ENCODE results near the gene POLD1. TPM values are rescaled to one million over a fixed set of nuclear protein-coding genes. Genes with fewer than 3 reads are reported as not detected.

POLD1 gene
- total RNA-seq, 4 donors from 2014 or later = 4.1 to 15.6 (median 10.9) TPM

GRCh38 chr19:50377051-50377461 lies 7.1 kb upstream of the POLD1 start:
- no peak for TF ChIP-seq CTCF (IDR thresholded peaks at IDR 0.05; ENCODE audit: low read depth)

GRCh38 chr19:50377517-50377916 lies 6.6 kb upstream of the POLD1 start:
- no peak for TF ChIP-seq CTCF (IDR thresholded peaks at IDR 0.05; ENCODE audit: low read depth)

GRCh38 chr19:50378169-50378862 lies 5.8 kb upstream of the POLD1 start:
- TF ChIP-seq CTCF (IDR thresholded peaks at IDR 0.05; ENCODE audit: low read depth) = no peak

- TF ChIP-seq CTCF (IDR thresholded peaks at IDR 0.05; ENCODE audit: low read depth) = no peak
Measured at GRCh38 chr19:50378863-50379236, 5.3 kb upstream of the POLD1 start.

- no peak for TF ChIP-seq CTCF (IDR thresholded peaks at IDR 0.05; ENCODE audit: low read depth)
Measured at GRCh38 chr19:50379602-50380001, 4.5 kb upstream of the POLD1 start.

GRCh38 chr19:50380137-50380536 lies 4.0 kb upstream of the POLD1 start:
- no peak for TF ChIP-seq CTCF (IDR thresholded peaks at IDR 0.05; ENCODE audit: low read depth)

GRCh38 chr19:50380751-50381151 lies 3.4 kb upstream of the POLD1 start:
- no peak for TF ChIP-seq CTCF (IDR thresholded peaks at IDR 0.05; ENCODE audit: low read depth)
